Cerebellar cortex (tissue), 1 donor: ENCODE results near the gene SMIM20.
"Not testable (repeated sequence)": the region's sequence is repeated elsewhere in the genome, so short reads cannot be mapped to it uniquely, and the experiment has no call there.

Experiments
- DNase-seq: peaks from one replicate; pipeline ENCODE4 v3.0.0-alpha.2; 2015; ENCODE audit warnings: low spot score

Gene SMIM20

GRCh38 chr4:25890571-25891485 lies 23.2 kb upstream of the SMIM20 start:
- no peak for DNase-seq

- DNase-seq, result no peak
Measured at GRCh38 chr4:25892796-25893195, 21.2 kb upstream of the SMIM20 start.

- no peak for DNase-seq
Measured at GRCh38 chr4:25896776-25897539, 17.1 kb upstream of the SMIM20 start.

GRCh38 chr4:25900310-25900709 lies 13.7 kb upstream of the SMIM20 start:
- DNase-seq, result no peak

GRCh38 chr4:25901030-25901430 lies 13.0 kb upstream of the SMIM20 start:
- peak; percentile 79 for DNase-seq

GRCh38 chr4:25903900-25904747 lies 9.9 kb upstream of the SMIM20 start:
- DNase-seq, result peak; percentile 13

- no peak for DNase-seq
Measured at GRCh38 chr4:25904748-25905082, 9.3 kb upstream of the SMIM20 start.

GRCh38 chr4:25905371-25905770 lies 8.6 kb upstream of the SMIM20 start:
- no peak for DNase-seq

- DNase-seq, result not testable (repeated sequence)
Measured at GRCh38 chr4:25906113-25906512, 7.9 kb upstream of the SMIM20 start.

- DNase-seq, result no peak
Measured at GRCh38 chr4:25908491-25908901, 5.5 kb upstream of the SMIM20 start.

GRCh38 chr4:25911356-25911755 lies 2.7 kb upstream of the SMIM20 start:
- peak; percentile 62 for DNase-seq

- DNase-seq, result no peak
Measured at GRCh38 chr4:25913056-25913850, 767 bp upstream of the SMIM20 start.

- DNase-seq, result peak; percentile 48
Measured at GRCh38 chr4:25914670-25915352, 791 bp downstream of the SMIM20 start.

GRCh38 chr4:25915353-25915705 lies 1.3 kb downstream of the SMIM20 start:
- no peak for DNase-seq

GRCh38 chr4:25916870-25917269 lies 2.9 kb downstream of the SMIM20 start:
- no peak for DNase-seq

GRCh38 chr4:25919676-25920075 lies 5.7 kb downstream of the SMIM20 start:
- DNase-seq, result no peak

GRCh38 chr4:25921922-25922321 lies 7.9 kb downstream of the SMIM20 start:
- DNase-seq, result no peak

GRCh38 chr4:25922812-25923369 lies 8.9 kb downstream of the SMIM20 start:
- no peak for DNase-seq

GRCh38 chr4:25923745-25924144 lies 9.7 kb downstream of the SMIM20 start:
- DNase-seq, result no peak

- DNase-seq, result peak; percentile 63
Measured at GRCh38 chr4:25925486-25926201, 11.6 kb downstream of the SMIM20 start.
